Keratinocyte (primary cell): ENCODE measurements around the gene INSYN1. TPM values are rescaled to one million over a fixed set of nuclear protein-coding genes. Genes with fewer than 3 reads are reported as not detected.

Experiments used
- DNase-seq: peaks from one replicate; pipeline ENCODE4 v3.0.0-alpha.2; 2011; ENCODE audit warnings: low read depth, missing footprints, low spot score
- FAIRE-seq: peaks from 2 replicates; lab custom pipeline; 2011; peaks lifted over from hg19 to GRCh38; lab: Jason Lieb, UNC
- H2AFZ ChIP-seq: 2 replicates; pipeline ENCODE4 v1.6.0; 2012; ENCODE audit warnings: low read length, control low read depth, inconsistent platforms; ENCODE audit not compliant: control insufficient read depth
- H3K27ac ChIP-seq: 2 replicates; pipeline ENCODE4 v1.5.1; 2011; ENCODE audit warnings: low read length; ENCODE audit not compliant: control insufficient read depth, insufficient read depth
- H3K27me3 ChIP-seq: 3 replicates; pipeline ENCODE4 v1.6.0; 2011; ENCODE audit warnings: low read length; ENCODE audit not compliant: control insufficient read depth, insufficient read depth; ENCODE audit errors: extremely low read depth
- H3K36me3 ChIP-seq, 2 experiments: 2 replicates in 1 of 2; 3 replicates in 1 of 2; pipeline ENCODE4 v1.5.1; 2011; ENCODE audit warnings: low read length in 2 of 2, mild to moderate bottlenecking in 1 of 2; ENCODE audit not compliant: control insufficient read depth in 2 of 2, insufficient read depth in 2 of 2; ENCODE audit errors: extremely low read depth in 1 of 2
- H3K4me1 ChIP-seq: 3 replicates; pipeline ENCODE4 v1.5.1; 2011; ENCODE audit warnings: low read length; ENCODE audit not compliant: control insufficient read depth, insufficient read depth; ENCODE audit errors: extremely low read depth
- H3K4me2 ChIP-seq: 3 replicates; pipeline ENCODE4 v1.6.0; 2011; ENCODE audit warnings: low read depth, low read length; ENCODE audit not compliant: control insufficient read depth, insufficient read depth; ENCODE audit errors: extremely low read depth
- H3K4me3 ChIP-seq, 3 experiments: fragments of 200-600 bp in 1 of 3; sonication (generic) in 1 of 3; 2 replicates in 2 of 3; 3 replicates in 1 of 3; pipeline ENCODE4 v1.5.1; 2011 to 2016; ENCODE audit warnings: low read length in 3 of 3, mild to moderate bottlenecking in 3 of 3, control low read depth in 2 of 3, inconsistent platforms in 1 of 3, low read depth in 1 of 3, mixed read lengths in 1 of 3, mixed run types in 1 of 3, moderate library complexity in 1 of 3; ENCODE audit not compliant: control insufficient read depth in 2 of 3, insufficient read depth in 2 of 3; ENCODE audit errors: extremely low read depth in 1 of 3
- H3K79me2 ChIP-seq: 2 replicates; pipeline ENCODE4 v1.6.0; 2012; ENCODE audit warnings: low read length; ENCODE audit not compliant: control insufficient read depth, insufficient read depth
- H3K9ac ChIP-seq: 3 replicates; pipeline ENCODE4 v1.6.0; 2011; ENCODE audit warnings: low read length; ENCODE audit not compliant: control insufficient read depth, insufficient read depth; ENCODE audit errors: extremely low read depth
- H3K9me1 ChIP-seq: 3 replicates; pipeline ENCODE4 v1.6.0; 2011; ENCODE audit warnings: low read length; ENCODE audit not compliant: control insufficient read depth, insufficient read depth; ENCODE audit errors: extremely low read depth
- H3K9me3 ChIP-seq: 2 replicates; pipeline ENCODE4 v1.5.1; 2012; ENCODE audit warnings: low read depth, low read length; ENCODE audit not compliant: control insufficient read depth
- H4K20me1 ChIP-seq: 3 replicates; pipeline ENCODE4 v1.6.0; 2011; ENCODE audit warnings: low read length; ENCODE audit not compliant: control insufficient read depth, insufficient read depth; ENCODE audit errors: extremely low read depth
- EZH2 ChIP-seq: IDR thresholded peaks from one replicate; pipeline ENCODE4 v1.6.1; 2012; ENCODE audit warnings: inconsistent platforms, mild to moderate bottlenecking, low read length, moderate library complexity
- dilution Hi-C: fragments of 300-500 bp; cut with MboI; formaldehyde crosslinking; loops from one replicate; pipeline ENCODE4 v1.7.0; 2020; ENCODE audit warnings: low sequenced_read_pairs; ENCODE audit not compliant: extremely low pct_ligation_motif_present
- polyA plus RNA-seq, 5 experiments: library from polyadenylated mRNA; depleted of rRNA in 3 of 5; stranded (reverse) in 3 of 5; stranded (forward) in 1 of 5; unstranded in 1 of 5; fragments of >200 nt; gene quantifications; 1 replicate in 1 of 5; 2 replicates in 3 of 5; 3 replicates in 1 of 5; pipeline versions ENCODE4 v1.2.1 to v1.2.3, GENCODE V29; 2011 to 2012; ENCODE audit warnings: missing spikeins in 2 of 5, low read depth in 1 of 5, low replicate concordance in 1 of 5
- TF ChIP-seq, protein P1 (sequence below), 3 experiments: IDR thresholded peaks in 1 of 3; conservative IDR thresholded peaks in 1 of 3; optimal IDR thresholded peaks in 1 of 3; 2 replicates in 2 of 3; 3 replicates in 1 of 3; pipeline versions ENCODE3 to v1.5.1; 2011; ENCODE audit warnings: low read length in 3 of 3, mild to moderate bottlenecking in 3 of 3, moderate library complexity in 2 of 3, control low read depth in 1 of 3, inconsistent platforms in 1 of 3; ENCODE audit not compliant: insufficient read depth in 2 of 3; ENCODE audit errors: extremely low read depth in 1 of 3

Gene INSYN1
- polyA plus RNA-seq, 1 donor (not counting 4 experiments of a cell fraction or from before 2014, with no cell fraction given): 0.47 TPM

DNA sequence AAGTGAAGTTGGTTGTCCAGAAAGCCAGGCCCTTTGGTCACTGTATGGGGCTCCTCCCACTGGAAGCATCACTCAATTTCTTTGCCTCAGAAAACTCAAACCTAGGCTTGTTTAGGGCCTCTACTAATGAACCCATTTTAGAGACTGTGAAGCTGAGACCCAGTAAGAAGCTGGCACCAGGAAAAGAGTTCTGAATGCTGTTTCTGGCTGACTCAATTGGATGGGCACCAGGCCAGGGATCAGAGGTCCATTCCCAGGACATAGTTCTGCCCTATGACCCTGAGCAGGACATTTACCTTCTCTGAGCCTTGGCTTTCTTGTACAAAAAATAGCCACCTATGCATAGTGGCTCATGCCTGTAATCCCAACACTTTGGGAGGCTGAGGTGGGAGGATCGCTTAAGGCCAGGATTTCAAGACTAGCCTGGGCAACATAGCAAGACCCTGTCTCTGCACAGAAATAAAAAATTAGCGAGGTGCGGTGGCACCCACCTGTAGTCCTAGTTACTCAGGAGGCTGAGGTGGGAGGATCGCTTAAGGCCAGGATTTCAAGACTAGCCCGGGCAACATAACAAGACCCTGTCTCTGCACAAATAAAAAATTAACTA, 38.4 kb downstream of the INSYN1 start:
- DNase-seq (no peak), FAIRE-seq (no peak)
- no peak overlapping the region for H2AFZ ChIP-seq
- H3K27me3 ChIP-seq: peaks cover 3% of the 10 kb centered on the region
- H3K27ac ChIP-seq: no peak overlapping the region
- no peaks in the 10 kb centered on the region for H3K9me1 ChIP-seq
- H3K4me2 ChIP-seq: no peak overlapping the region
- H3K4me3 ChIP-seq: no peak overlapping the region
- dilution Hi-C loops: no loop called here
- H3K36me3 ChIP-seq: peaks cover 25 to 32% of the 10 kb centered on the region in 2 experiments
- no peaks in the 10 kb centered on the region for H3K4me1 ChIP-seq
- H3K9me3 ChIP-seq: no peaks in the 10 kb centered on the region
- no peak overlapping the region for H3K9ac ChIP-seq
- peaks cover 3% of the 10 kb centered on the region for H4K20me1 ChIP-seq
- H3K79me2 ChIP-seq: no peaks in the 10 kb centered on the region
- TF ChIP-seq, protein P1, sequence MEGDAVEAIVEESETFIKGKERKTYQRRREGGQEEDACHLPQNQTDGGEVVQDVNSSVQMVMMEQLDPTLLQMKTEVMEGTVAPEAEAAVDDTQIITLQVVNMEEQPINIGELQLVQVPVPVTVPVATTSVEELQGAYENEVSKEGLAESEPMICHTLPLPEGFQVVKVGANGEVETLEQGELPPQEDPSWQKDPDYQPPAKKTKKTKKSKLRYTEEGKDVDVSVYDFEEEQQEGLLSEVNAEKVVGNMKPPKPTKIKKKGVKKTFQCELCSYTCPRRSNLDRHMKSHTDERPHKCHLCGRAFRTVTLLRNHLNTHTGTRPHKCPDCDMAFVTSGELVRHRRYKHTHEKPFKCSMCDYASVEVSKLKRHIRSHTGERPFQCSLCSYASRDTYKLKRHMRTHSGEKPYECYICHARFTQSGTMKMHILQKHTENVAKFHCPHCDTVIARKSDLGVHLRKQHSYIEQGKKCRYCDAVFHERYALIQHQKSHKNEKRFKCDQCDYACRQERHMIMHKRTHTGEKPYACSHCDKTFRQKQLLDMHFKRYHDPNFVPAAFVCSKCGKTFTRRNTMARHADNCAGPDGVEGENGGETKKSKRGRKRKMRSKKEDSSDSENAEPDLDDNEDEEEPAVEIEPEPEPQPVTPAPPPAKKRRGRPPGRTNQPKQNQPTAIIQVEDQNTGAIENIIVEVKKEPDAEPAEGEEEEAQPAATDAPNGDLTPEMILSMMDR (optimal IDR thresholded peaks at IDR 0.05 in 1 of 3, IDR thresholded peaks at IDR 0.05 in 1 of 3, conservative IDR thresholded peaks at IDR 0.05 in 1 of 3; ENCODE audit: extremely low read depth in 1 of 3, insufficient read depth in 2 of 3, low read length in 3 of 3): no peak
- no peak for TF ChIP-seq EZH2

DNA sequence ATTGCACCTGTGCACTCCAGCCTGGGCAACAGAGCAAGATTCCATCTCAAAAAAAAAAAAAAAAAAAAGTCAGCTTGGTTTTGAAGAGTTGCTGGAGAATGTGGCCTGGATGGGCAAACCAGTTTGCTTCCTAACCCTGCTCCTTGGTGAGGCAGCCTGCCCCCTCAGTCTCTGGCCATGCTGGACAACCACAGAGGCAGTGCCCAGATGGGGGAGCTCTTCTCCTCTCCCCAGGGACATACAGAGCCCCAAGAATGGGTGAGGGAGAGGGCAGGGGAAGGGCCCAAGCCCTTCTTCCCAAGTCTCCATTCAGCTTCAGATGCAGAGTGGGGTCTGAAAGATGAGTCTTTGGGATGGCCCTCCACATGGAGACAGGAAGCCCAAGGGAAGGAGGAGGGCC, 41.0 kb downstream of the INSYN1 start:
- H2AFZ ChIP-seq: no peak overlapping the region

More for the DNA sequence above, 41.0 kb downstream of the INSYN1 start:
- H3K9me1 ChIP-seq: no peaks in the 10 kb centered on the region
- H3K9ac ChIP-seq: no peak overlapping the region
- H4K20me1 ChIP-seq: peaks cover 3% of the 10 kb centered on the region
- no peak overlapping the region for H3K4me3 ChIP-seq
- peaks cover 3% of the 10 kb centered on the region for H3K79me2 ChIP-seq
- peaks cover 48 to 54% of the 10 kb centered on the region in 2 experiments for H3K36me3 ChIP-seq
- H3K27me3 ChIP-seq: no peaks in the 10 kb centered on the region
- dilution Hi-C loops: no loop called here
- DNase-seq: no peak
- TF ChIP-seq, protein P1 (optimal IDR thresholded peaks at IDR 0.05 in 1 of 3, IDR thresholded peaks at IDR 0.05 in 1 of 3, conservative IDR thresholded peaks at IDR 0.05 in 1 of 3; ENCODE audit: extremely low read depth in 1 of 3, insufficient read depth in 2 of 3, low read length in 3 of 3): peak in 2 of 3 experiments; percentile 16 to 33
- TF ChIP-seq EZH2: no peak
- H3K4me1 ChIP-seq: no peaks in the 10 kb centered on the region
- H3K9me3 ChIP-seq: no peaks in the 10 kb centered on the region
- H3K27ac ChIP-seq: no peak overlapping the region
- FAIRE-seq: no peak
- no peak overlapping the region for H3K4me2 ChIP-seq
